ENCODE measurements around the gene PRSS22. TPM values are rescaled to one million over a fixed set of nuclear protein-coding genes. Genes with fewer than 3 reads are reported as not detected.

PRSS22 gene
- total RNA-seq, 1 donor from 2014 or later: 15.3 TPM

DNA sequence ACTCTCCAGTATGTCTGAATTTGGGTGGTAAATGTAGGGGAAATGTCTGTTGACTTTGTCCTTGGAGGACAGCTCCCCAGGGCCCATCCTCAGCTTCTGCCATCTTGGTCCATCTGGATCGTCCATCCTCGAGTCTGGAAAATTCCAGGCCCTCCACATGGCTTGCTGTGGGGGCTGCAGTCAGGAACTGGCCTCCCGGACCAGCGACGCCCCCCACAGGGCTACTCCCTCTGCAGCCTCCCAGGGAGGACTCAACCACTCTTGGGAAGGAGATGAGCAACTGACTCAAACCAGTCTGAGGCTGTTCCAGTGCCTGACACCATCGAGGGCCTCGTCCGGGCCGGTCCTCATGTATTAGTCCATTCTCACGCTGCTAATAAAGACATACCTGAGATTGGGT is 33.3 kb downstream of the PRSS22 start:
- peaks cover 12% of the 10 kb centered on the region for H3K27me3 ChIP-seq (ENCODE audit: low read depth)
- H3K4me1 ChIP-seq: peaks cover 3% of the 10 kb centered on the region
- intact Hi-C loops (cut with DNase I): no loop called here
- DNase-seq: peak; percentile 25
- no peak overlapping the region for H3K27ac ChIP-seq
- H3K36me3 ChIP-seq: no peaks in the 10 kb centered on the region
- TF ChIP-seq, protein P1, sequence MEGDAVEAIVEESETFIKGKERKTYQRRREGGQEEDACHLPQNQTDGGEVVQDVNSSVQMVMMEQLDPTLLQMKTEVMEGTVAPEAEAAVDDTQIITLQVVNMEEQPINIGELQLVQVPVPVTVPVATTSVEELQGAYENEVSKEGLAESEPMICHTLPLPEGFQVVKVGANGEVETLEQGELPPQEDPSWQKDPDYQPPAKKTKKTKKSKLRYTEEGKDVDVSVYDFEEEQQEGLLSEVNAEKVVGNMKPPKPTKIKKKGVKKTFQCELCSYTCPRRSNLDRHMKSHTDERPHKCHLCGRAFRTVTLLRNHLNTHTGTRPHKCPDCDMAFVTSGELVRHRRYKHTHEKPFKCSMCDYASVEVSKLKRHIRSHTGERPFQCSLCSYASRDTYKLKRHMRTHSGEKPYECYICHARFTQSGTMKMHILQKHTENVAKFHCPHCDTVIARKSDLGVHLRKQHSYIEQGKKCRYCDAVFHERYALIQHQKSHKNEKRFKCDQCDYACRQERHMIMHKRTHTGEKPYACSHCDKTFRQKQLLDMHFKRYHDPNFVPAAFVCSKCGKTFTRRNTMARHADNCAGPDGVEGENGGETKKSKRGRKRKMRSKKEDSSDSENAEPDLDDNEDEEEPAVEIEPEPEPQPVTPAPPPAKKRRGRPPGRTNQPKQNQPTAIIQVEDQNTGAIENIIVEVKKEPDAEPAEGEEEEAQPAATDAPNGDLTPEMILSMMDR (IDR thresholded peaks at IDR 0.05): no peak
- ATAC-seq: no peak
- H3K9me3 ChIP-seq: no peaks in the 10 kb centered on the region
- H3K4me3 ChIP-seq: no peak overlapping the region

DNA sequence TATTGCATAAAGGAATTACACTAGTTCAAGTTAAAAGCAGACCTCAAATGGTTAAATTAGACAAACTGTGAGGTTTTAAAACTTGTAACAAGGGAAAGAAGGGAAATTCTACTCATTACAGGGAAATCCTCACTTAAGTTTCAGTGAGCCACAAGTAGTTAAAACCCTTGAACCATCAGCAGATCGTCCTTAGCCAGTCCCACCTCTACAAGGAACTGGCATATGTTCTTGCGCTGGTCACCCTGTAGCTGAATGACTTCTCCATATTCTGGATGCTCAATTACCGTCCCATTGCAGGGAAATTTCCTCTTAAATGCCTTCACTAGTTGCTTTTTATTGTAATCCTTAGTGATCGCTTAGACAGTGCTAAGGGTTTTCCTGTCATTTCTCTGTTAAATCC is 35.5 kb downstream of the PRSS22 start:
- ATAC-seq (no peak), DNase-seq (no peak)
- TF ChIP-seq, protein P1 (IDR thresholded peaks at IDR 0.05): no peak
- Histone ChIP-seq H3K27ac (no peak overlapping the region), H3K4me1 (no peaks in the 10 kb centered on the region), H3K27me3 (ENCODE audit: low read depth) (peaks cover 16% of the 10 kb centered on the region), H3K36me3 (no peaks in the 10 kb centered on the region), H3K9me3 (no peaks in the 10 kb centered on the region), H3K4me3 (no peak overlapping the region)
- intact Hi-C loops (cut with DNase I): no loop called here

DNA sequence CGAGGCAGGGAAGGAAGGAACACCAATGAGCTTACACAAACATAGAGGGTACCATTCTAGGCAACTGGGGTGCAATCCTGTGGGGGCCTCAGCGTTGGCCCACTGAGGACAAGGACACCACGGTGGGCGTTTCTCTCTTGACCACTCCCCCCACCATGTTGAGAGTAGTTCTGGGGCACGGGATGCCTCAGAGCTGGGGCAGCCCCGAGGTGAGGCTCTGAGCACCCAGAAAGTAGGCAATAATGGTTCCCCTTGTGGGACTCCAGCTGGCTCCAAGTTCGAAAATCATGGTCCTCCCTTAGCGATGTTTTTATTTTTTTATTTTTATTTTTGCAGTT is 35.8 kb downstream of the PRSS22 start:
- Histone ChIP-seq H3K4me3 (no peak overlapping the region), H3K27ac (no peak overlapping the region), H3K36me3 (no peaks in the 10 kb centered on the region), H3K4me1 (no peaks in the 10 kb centered on the region), H3K9me3 (no peaks in the 10 kb centered on the region), H3K27me3 (ENCODE audit: low read depth) (peaks cover 16% of the 10 kb centered on the region)
- DNase-seq: peak; percentile 22
- no peak for ATAC-seq
- intact Hi-C loops (cut with DNase I): no loop called here
- TF ChIP-seq, protein P1 (IDR thresholded peaks at IDR 0.05): no peak

DNA sequence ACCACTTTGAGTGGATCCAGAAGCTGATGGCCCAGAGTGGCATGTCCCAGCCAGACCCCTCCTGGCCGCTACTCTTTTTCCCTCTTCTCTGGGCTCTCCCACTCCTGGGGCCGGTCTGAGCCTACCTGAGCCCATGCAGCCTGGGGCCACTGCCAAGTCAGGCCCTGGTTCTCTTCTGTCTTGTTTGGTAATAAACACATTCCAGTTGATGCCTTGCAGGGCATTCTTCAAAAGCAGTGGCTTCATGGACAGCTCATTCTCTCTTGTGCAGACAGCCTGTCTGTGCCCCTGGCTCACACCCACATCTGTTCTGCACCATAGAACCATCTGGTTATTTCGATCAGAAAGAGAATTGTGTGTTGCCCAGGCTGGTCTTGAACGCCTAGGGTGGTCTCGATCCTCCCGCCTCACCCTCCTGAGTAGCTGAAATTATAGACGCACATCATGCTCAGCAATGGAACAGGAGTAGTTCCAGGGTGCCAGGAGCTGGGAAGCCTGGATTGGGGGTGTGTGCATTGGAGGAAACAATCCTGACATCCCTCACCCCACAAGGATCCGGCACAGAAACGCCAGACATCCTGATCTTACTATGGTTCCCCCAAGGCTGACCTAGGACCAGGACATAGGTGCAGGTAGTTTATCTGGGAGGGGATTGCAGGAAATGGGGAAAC is 36.3 kb downstream of the PRSS22 start:
- H3K9me3 ChIP-seq: no peaks in the 10 kb centered on the region
- TF ChIP-seq, protein P1 (IDR thresholded peaks at IDR 0.05): no peak
- intact Hi-C loops (cut with DNase I): no loop called here
- no peak overlapping the region for H3K27ac ChIP-seq
- DNase-seq (peak; percentile 31), ATAC-seq (no peak)
- no peak overlapping the region for H3K4me3 ChIP-seq
- H3K27me3 ChIP-seq (ENCODE audit: low read depth): peaks cover 21% of the 10 kb centered on the region
- no peaks in the 10 kb centered on the region for H3K4me1 ChIP-seq
- H3K36me3 ChIP-seq: no peaks in the 10 kb centered on the region

DNA sequence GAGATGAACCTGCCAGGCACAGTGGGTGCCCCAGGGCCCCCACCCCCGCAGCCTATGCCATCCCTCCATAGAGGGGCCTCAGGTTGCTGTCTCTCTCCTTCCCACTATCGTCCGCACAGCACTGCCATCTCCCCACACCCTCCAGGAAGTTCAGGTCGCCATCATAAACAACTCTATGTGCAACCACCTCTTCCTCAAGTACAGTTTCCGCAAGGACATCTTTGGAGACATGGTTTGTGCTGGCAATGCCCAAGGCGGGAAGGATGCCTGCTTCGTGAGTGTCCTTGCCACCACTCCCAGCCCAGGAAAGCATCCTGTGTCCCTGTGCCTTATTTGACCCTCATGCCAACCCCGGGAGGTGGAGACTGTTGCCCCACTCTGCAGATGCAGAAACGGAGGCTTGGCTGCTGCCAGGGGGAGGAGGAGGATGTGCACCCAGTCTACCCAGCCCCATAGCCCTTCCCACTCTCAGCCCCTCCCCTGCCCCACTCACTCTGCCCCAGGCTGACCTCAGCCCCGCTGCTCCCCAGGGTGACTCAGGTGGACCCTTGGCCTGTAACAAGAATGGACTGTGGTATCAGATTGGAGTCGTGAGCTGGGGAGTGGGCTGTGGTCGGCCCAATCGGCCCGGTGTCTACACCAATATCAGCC is 37.0 kb downstream of the PRSS22 start:
- Histone ChIP-seq H3K4me3 (no peak overlapping the region), H3K27ac (no peak overlapping the region), H3K4me1 (no peaks in the 10 kb centered on the region), H3K9me3 (no peaks in the 10 kb centered on the region), H3K36me3 (no peaks in the 10 kb centered on the region), H3K27me3 (ENCODE audit: low read depth) (peaks cover 21% of the 10 kb centered on the region)
- intact Hi-C loops (cut with DNase I): no loop called here
- TF ChIP-seq, protein P1 (IDR thresholded peaks at IDR 0.05): no peak
- DNase-seq: peak; percentile 15
- no peak for ATAC-seq

All from lower lobe of right lung (tissue), 2 donors.